CD4-positive, alpha-beta T cell treated with Interleukin-10 for 1 hour (primary cell): Measurements from ENCODE around the gene PPP4R3C.
"Not testable (repeated sequence)": the region's sequence is repeated elsewhere in the genome, so short reads cannot be mapped to it uniquely, and the experiment has no call there.

ENCODE experiments used
- DNase-seq: peaks from one replicate; pipeline ENCODE4 v3.0.0-alpha.2; 2020

Gene PPP4R3C

GRCh38 chrX:27463187-27463586 lies at the start of gene PPP4R3C:
Gene PPP4R3C (minus strand): TSS chrX:27463341. CDS start chrX:27463296, 45 bp downstream.
- no peak for DNase-seq

GRCh38 chrX:27491397-27491796 lies 28.3 kb upstream of the PPP4R3C start:
- DNase-seq = no peak

GRCh38 chrX:27466051-27466450 lies 2.9 kb upstream of the PPP4R3C start:
- DNase-seq = no peak

- DNase-seq = no peak
Observed at GRCh38 chrX:27465036-27465435, 1.9 kb upstream of the PPP4R3C start.

GRCh38 chrX:27459129-27459528 lies 4.0 kb downstream of the PPP4R3C start:
- not testable (repeated sequence) for DNase-seq

GRCh38 chrX:27458544-27458943 lies 4.6 kb downstream of the PPP4R3C start:
- DNase-seq = not testable (repeated sequence)

- no peak for DNase-seq
Observed at GRCh38 chrX:27451324-27451723, 11.8 kb downstream of the PPP4R3C start.

- no peak for DNase-seq
Observed at GRCh38 chrX:27446423-27446822, 16.7 kb downstream of the PPP4R3C start.

GRCh38 chrX:27445438-27445837 lies 17.7 kb downstream of the PPP4R3C start:
- no peak for DNase-seq

GRCh38 chrX:27444093-27444908 lies 18.8 kb downstream of the PPP4R3C start:
- DNase-seq = no peak

GRCh38 chrX:27442392-27442791 lies 20.7 kb downstream of the PPP4R3C start:
- not testable (repeated sequence) for DNase-seq

- DNase-seq = no peak
Observed at GRCh38 chrX:27439771-27440170, 23.4 kb downstream of the PPP4R3C start.

- no peak for DNase-seq
Observed at GRCh38 chrX:27438937-27439336, 24.2 kb downstream of the PPP4R3C start.

GRCh38 chrX:27435031-27435430 lies 28.1 kb downstream of the PPP4R3C start:
- no peak for DNase-seq
